ENCODE measurements around the gene ZDHHC14. TPM values are rescaled to one million over a fixed set of nuclear protein-coding genes. Genes with fewer than 3 reads are reported as not detected.

ZDHHC14 gene
- total and polyA plus RNA-seq, 12 donors = 7.7 to 31.2 (median 15.2) TPM

DNA sequence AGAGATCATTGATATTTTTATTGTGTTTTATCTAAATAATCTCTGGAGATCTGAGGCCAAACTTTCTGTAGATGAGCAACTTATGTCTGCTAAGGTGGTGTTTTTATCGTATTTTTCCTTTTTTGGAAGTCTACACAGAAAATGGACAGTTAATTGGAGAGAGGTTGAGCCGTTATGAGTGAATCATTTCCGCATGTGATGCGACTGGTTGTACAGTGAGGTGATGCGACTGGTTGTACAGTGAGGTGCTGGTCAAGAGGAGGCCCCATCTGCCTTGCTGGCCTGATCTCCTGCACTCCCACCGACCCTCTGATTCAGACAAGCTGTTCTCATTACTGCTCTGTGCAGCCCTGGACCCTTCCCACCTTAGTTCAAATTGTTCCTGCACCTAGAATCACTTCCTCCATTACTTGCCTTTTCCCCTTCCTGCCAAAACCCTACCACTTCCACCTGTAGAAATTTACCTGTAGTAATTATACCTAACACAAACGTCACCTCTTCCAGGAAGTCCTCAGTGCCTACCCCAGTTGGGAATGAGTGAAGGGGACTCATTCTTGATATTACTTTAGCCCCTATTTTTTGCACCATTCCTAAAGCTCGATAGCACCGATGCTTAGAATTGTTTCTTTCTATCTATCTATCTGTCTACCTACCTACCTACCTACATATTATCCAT lies 100.3 kb downstream of the ZDHHC14 start:
- H3K36me3 ChIP-seq = no peaks in the 10 kb centered on the region
- no peak for ATAC-seq
- H3K4me1 ChIP-seq = peaks cover 0 to 5% (median 0%) of the 10 kb centered on the region in 9 donors
- H3K9me3 ChIP-seq = no peaks in the 10 kb centered on the region
- no peak for DNase-seq
- 82 to 84% methylated on average over 9 of the region's 9 CpGs for WGBS, 2 donors
- H3K27ac ChIP-seq = no peak overlapping the region
- no peaks in the 10 kb centered on the region for H3K27me3 ChIP-seq
- H3K4me3 ChIP-seq = no peak overlapping the region
- intact Hi-C loops (cut with DNase I) = no loop called here
- TF ChIP-seq, protein P1, sequence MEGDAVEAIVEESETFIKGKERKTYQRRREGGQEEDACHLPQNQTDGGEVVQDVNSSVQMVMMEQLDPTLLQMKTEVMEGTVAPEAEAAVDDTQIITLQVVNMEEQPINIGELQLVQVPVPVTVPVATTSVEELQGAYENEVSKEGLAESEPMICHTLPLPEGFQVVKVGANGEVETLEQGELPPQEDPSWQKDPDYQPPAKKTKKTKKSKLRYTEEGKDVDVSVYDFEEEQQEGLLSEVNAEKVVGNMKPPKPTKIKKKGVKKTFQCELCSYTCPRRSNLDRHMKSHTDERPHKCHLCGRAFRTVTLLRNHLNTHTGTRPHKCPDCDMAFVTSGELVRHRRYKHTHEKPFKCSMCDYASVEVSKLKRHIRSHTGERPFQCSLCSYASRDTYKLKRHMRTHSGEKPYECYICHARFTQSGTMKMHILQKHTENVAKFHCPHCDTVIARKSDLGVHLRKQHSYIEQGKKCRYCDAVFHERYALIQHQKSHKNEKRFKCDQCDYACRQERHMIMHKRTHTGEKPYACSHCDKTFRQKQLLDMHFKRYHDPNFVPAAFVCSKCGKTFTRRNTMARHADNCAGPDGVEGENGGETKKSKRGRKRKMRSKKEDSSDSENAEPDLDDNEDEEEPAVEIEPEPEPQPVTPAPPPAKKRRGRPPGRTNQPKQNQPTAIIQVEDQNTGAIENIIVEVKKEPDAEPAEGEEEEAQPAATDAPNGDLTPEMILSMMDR (IDR thresholded peaks at IDR 0.05) = no peak

DNA sequence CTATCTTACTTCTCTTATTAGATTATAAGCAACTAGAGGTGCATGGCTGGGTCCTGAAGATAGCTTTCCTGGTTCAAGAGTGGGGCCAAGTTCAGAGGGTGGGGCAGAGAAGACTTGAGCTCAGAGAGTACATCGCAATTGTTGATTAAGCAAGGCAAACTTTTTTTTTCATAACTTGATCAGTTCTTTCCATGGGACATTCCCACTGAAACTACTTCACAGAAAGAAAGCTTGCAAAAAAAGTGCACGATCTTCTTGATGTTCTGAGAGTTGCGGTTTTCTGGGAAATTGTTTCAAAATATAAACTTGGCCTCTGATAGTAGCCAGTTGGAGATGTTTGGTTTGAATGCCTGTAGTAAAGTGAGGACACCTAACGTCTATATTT lies 100.9 kb downstream of the ZDHHC14 start:
- Histone ChIP-seq H3K36me3 (no peaks in the 10 kb centered on the region), H3K27me3 (no peaks in the 10 kb centered on the region), H3K27ac (no peak overlapping the region), H3K4me1 (peaks cover 0 to 10% (median 0%) of the 10 kb centered on the region in 9 donors), H3K4me3 (no peak overlapping the region), H3K9me3 (no peaks in the 10 kb centered on the region)
- no peak for DNase-seq
- no peak for ATAC-seq
- TF ChIP-seq, protein P1 (IDR thresholded peaks at IDR 0.05) = no peak
- 88 to 89% methylated on average over 4 of the region's 4 CpGs for WGBS, 2 donors
- intact Hi-C loops (cut with DNase I) = no loop called here

DNA sequence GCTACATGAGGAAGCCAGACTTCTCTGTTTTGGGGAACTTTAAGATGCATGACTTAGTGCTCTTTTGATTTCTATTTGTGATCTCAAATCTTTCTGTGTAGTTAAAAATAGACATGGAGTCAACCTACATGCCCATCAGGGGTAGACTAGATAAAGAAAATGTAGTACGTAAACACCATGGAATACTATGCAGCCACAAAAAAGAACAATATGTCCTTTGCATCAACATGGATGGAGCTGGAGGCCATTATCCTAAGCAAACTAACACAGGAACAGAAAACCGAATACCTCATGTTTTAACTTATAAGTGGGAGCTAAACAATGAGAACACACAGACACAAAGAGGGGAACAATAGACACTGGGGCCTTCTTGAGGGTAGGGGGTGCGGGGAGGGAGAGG lies 102.8 kb downstream of the ZDHHC14 start:
- Histone ChIP-seq H3K36me3 (no peaks in the 10 kb centered on the region), H3K9me3 (no peaks in the 10 kb centered on the region), H3K27ac (no peak overlapping the region), H3K4me3 (no peak overlapping the region), H3K27me3 (no peaks in the 10 kb centered on the region), H3K4me1 (peaks cover 0 to 18% (median 0%) of the 10 kb centered on the region in 9 donors)
- ATAC-seq = no peak
- WGBS, 2 donors = 96% methylated on average over 3 of the region's 3 CpGs
- intact Hi-C loops (cut with DNase I) = no loop called here
- DNase-seq = no peak
- TF ChIP-seq, protein P1 (IDR thresholded peaks at IDR 0.05) = no peak

DNA sequence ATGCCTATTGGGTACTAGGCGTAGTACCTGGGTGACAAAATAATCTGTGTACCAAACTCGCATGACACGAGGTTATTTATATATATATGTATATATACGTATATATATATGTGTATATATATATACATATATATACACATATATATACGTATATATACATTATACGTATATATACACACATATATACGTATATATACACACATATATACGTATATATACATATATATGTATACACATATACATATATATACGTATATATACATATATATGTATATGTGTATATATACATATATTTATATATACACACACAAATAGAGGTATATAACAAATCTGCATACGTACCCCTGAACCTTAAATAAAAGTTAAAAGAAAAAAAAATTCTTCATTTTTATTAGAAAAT lies 103.2 kb downstream of the ZDHHC14 start:
- TF ChIP-seq, protein P1 (IDR thresholded peaks at IDR 0.05) = no peak
- DNase-seq = no peak
- H3K27me3 ChIP-seq = no peaks in the 10 kb centered on the region
- no peak overlapping the region for H3K4me3 ChIP-seq
- intact Hi-C loops (cut with DNase I) = no loop called here
- no peaks in the 10 kb centered on the region for H3K9me3 ChIP-seq
- WGBS, 2 donors = 91 to 92% methylated on average over 10 of the region's 10 CpGs
- H3K27ac ChIP-seq = no peak overlapping the region
- H3K36me3 ChIP-seq = no peaks in the 10 kb centered on the region
- peaks cover 0 to 18% (median 0%) of the 10 kb centered on the region in 9 donors for H3K4me1 ChIP-seq
- ATAC-seq = no peak

Measured in heart right ventricle (tissue), 16 donors.